Activated B cell treated with CpG ODN at 0.5 μM for 24 hours (primary cell): ENCODE results near the gene AGAP1. TPM values are rescaled to one million over a fixed set of nuclear protein-coding genes. Genes with fewer than 3 reads are reported as not detected.

Experiments used
- ATAC-seq: fragments of 200-7000 bp; cut with Tn5 transposase; one replicate; pipeline ENCODE4 v1.10.0; 2021; ENCODE audit warnings: low read depth, mild to moderate bottlenecking, moderate library complexity
- CTCF ChIA-PET: fragments of 350-600 bp; sonication (Branson Sonifier 250); formaldehyde crosslinking; loops from one replicate; lab custom pipeline; 2021; ENCODE audit warnings: antibody characterized with exemption; lab: Charles Lee
- POLR2A ChIA-PET: fragments of 350-600 bp; sonication (Branson Sonifier 250); formaldehyde crosslinking; loops from one replicate; lab custom pipeline; 2021; ENCODE audit warnings: antibody characterized with exemption; lab: Charles Lee
- DNase-seq: peaks from one replicate; pipeline ENCODE4 v3.0.0; 2022
- H3K27ac Mint-ChIP-seq: one replicate; pipeline ENCODE4 v1.8.0; 2020; ENCODE audit warnings: mixed read lengths
- H3K27me3 Mint-ChIP-seq: one replicate; pipeline ENCODE4 v1.8.0; 2021; ENCODE audit warnings: mixed read lengths
- H3K36me3 Mint-ChIP-seq: one replicate; pipeline ENCODE4 v1.8.0; 2021; ENCODE audit warnings: low read depth, mixed read lengths
- H3K4me1 Mint-ChIP-seq: one replicate; pipeline ENCODE4 v1.8.0; 2021; ENCODE audit warnings: mixed read lengths
- H3K4me3 Mint-ChIP-seq: one replicate; pipeline ENCODE4 v1.8.0; 2020; ENCODE audit warnings: mild to moderate bottlenecking, mixed read lengths
- H3K9me3 Mint-ChIP-seq: one replicate; pipeline ENCODE4 v1.8.0; 2020; ENCODE audit warnings: mixed read lengths
- CTCF ChIP-seq: fragments of 200-600 bp; IDR thresholded peaks from one replicate; pipeline ENCODE4 v1.8.0; 2022; ENCODE audit warnings: antibody characterized with exemption, mild to moderate bottlenecking
- intact Hi-C: fragments of 100-400 bp; cut with micrococcal nuclease; formaldehyde crosslinking; loops from one replicate; pipeline ENCODE4 v1.15.1; 2024
- total RNA-seq: library from RNA; stranded (reverse); gene quantifications from 2 replicates; pipeline ENCODE4 v1.2.3, GENCODE V29; 2022

Gene AGAP1
- total RNA-seq, 1 donor from 2014 or later: not detected

GRCh38 chr2:235950473-235950809 is 456.6 kb downstream of the AGAP1 start:
- H3K4me3 Mint-ChIP-seq: no peak overlapping the region
- no peak for TF ChIP-seq CTCF
- ChIA-PET POLR2A (no interaction called here), CTCF (no interaction called here)
- H3K4me1 Mint-ChIP-seq: no peaks in the 10 kb centered on the region
- DNase-seq (no peak), ATAC-seq (no peak)
- H3K27ac Mint-ChIP-seq: no peak overlapping the region
- peaks cover 8% of the 10 kb centered on the region for H3K27me3 Mint-ChIP-seq
- H3K36me3 Mint-ChIP-seq: no peaks in the 10 kb centered on the region
- no peaks in the 10 kb centered on the region for H3K9me3 Mint-ChIP-seq
- intact Hi-C loops: no loop called here

GRCh38 chr2:235951493-235951892 is 457.6 kb downstream of the AGAP1 start:
- no peaks in the 10 kb centered on the region for H3K36me3 Mint-ChIP-seq
- no peak overlapping the region for H3K4me3 Mint-ChIP-seq
- no peaks in the 10 kb centered on the region for H3K4me1 Mint-ChIP-seq
- H3K27me3 Mint-ChIP-seq: peaks cover 7% of the 10 kb centered on the region
- no peak for ATAC-seq
- POLR2A ChIA-PET: no interaction called here
- no peak for TF ChIP-seq CTCF
- no peaks in the 10 kb centered on the region for H3K9me3 Mint-ChIP-seq
- intact Hi-C loops: no loop called here
- H3K27ac Mint-ChIP-seq: no peak overlapping the region
- CTCF ChIA-PET: no interaction called here
- no peak for DNase-seq

GRCh38 chr2:235951982-235952381 is 458.1 kb downstream of the AGAP1 start:
- no peak for TF ChIP-seq CTCF
- Mint-ChIP-seq H3K36me3 (no peaks in the 10 kb centered on the region), H3K4me1 (no peaks in the 10 kb centered on the region), H3K27me3 (peaks cover 4% of the 10 kb centered on the region), H3K27ac (no peak overlapping the region), H3K4me3 (no peak overlapping the region), H3K9me3 (no peaks in the 10 kb centered on the region)
- intact Hi-C loops: no loop called here
- ATAC-seq (no peak), DNase-seq (no peak)
- ChIA-PET POLR2A (no interaction called here), CTCF (no interaction called here)

GRCh38 chr2:235952714-235953113 is 458.9 kb downstream of the AGAP1 start:
- H3K27me3 Mint-ChIP-seq: peaks cover 4% of the 10 kb centered on the region
- no peaks in the 10 kb centered on the region for H3K36me3 Mint-ChIP-seq
- ChIA-PET POLR2A (no interaction called here), CTCF (no interaction called here)
- intact Hi-C loops: no loop called here
- H3K27ac Mint-ChIP-seq: no peak overlapping the region
- TF ChIP-seq CTCF: no peak
- no peaks in the 10 kb centered on the region for H3K9me3 Mint-ChIP-seq
- ATAC-seq (no peak), DNase-seq (no peak)
- H3K4me3 Mint-ChIP-seq: no peak overlapping the region
- H3K4me1 Mint-ChIP-seq: no peaks in the 10 kb centered on the region

DNA sequence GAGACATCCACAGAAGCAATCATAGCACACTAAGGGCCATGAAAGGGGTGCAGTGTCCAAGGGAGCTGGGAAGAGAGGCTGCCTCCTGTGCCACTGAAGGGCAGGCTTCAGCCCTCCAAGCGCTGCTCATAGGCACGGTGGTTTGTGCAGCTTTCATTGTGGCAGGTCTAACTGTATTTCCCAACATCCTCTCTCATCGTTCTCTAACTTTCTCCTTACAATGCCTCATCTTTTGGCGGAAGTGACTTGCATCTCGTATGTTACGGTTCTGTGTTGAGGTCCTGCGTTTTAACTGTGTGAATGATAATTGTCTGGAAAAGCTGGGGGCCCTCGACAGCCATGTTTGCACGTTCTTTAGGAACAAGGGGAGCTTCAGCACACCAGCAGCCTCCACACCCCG is 460.4 kb downstream of the AGAP1 start:
- Mint-ChIP-seq H3K27ac (no peak overlapping the region), H3K4me1 (no peaks in the 10 kb centered on the region), H3K36me3 (no peaks in the 10 kb centered on the region), H3K4me3 (no peak overlapping the region), H3K27me3 (peaks cover 4% of the 10 kb centered on the region), H3K9me3 (no peaks in the 10 kb centered on the region)
- TF ChIP-seq CTCF: no peak
- ChIA-PET POLR2A (no interaction called here), CTCF (no interaction called here)
- intact Hi-C loops: no loop called here
- no peak for ATAC-seq
- DNase-seq: no peak
